Calu3 (cell line): ENCODE results near the gene CSTF3. TPM values are rescaled to one million over a fixed set of nuclear protein-coding genes. Genes with fewer than 3 reads are reported as not detected.
A peak's percentile ranks its signal among the peaks of the same experiment; 100 is the strongest.

Source experiments
- Bru-seq: library from RNA; stranded (reverse); fragments of 400-500 nt; gene quantifications from one replicate; lab custom pipeline; 2021; lab: Mats Ljungman, UMichigan
- BruChase-seq, 2 experiments: library from RNA; stranded (reverse); fragments of 400-500 nt; gene quantifications; one replicate each; lab custom pipeline; 2021; lab: Mats Ljungman, UMichigan
- BruUV-seq: library from RNA; stranded (reverse); fragments of 400-500 nt; replicated peaks from 2 replicates; lab custom pipeline; 2021; lab: Mats Ljungman, UMichigan
- CTCF ChIA-PET: fragments of 300-600 bp; sonication (Branson Sonifier 250); formaldehyde crosslinking; loops from one replicate; lab custom pipeline; 2022; ENCODE audit warnings: antibody characterized with exemption; lab: Charles Lee
- DNase-seq: peaks from one replicate; pipeline ENCODE4 v3.0.0; 2022
- H3K27ac Mint-ChIP-seq: one replicate; pipeline ENCODE4 v1.8.0; 2022; ENCODE audit warnings: mixed read lengths; ENCODE audit not compliant: unreplicated experiment
- H3K27me3 Mint-ChIP-seq: one replicate; pipeline ENCODE4 v1.8.0; 2022; ENCODE audit warnings: mixed read lengths; ENCODE audit not compliant: unreplicated experiment
- H3K36me3 Mint-ChIP-seq: one replicate; pipeline ENCODE4 v1.8.0; 2022; ENCODE audit warnings: mild to moderate bottlenecking, moderate library complexity, mixed read lengths; ENCODE audit not compliant: insufficient read depth, unreplicated experiment
- H3K4me1 Mint-ChIP-seq: one replicate; pipeline ENCODE4 v1.8.0; 2022; ENCODE audit warnings: mild to moderate bottlenecking, low read depth, mixed read lengths; ENCODE audit not compliant: unreplicated experiment
- H3K4me3 Mint-ChIP-seq: one replicate; pipeline ENCODE4 v1.8.0; 2022; ENCODE audit warnings: mild to moderate bottlenecking, low read depth, moderate library complexity, mixed read lengths; ENCODE audit not compliant: unreplicated experiment
- H3K9me3 Mint-ChIP-seq: one replicate; pipeline ENCODE4 v1.8.0; 2022; ENCODE audit warnings: low read depth, mixed read lengths; ENCODE audit not compliant: unreplicated experiment
- CTCF ChIP-seq: fragments of 200-600 bp; IDR thresholded peaks from one replicate; pipeline ENCODE4 v1.8.0; 2022; ENCODE audit warnings: antibody characterized with exemption; ENCODE audit not compliant: unreplicated experiment
- intact Hi-C: fragments of 100-400 bp; cut with micrococcal nuclease; formaldehyde crosslinking; loops from one replicate; pipeline ENCODE4 v1.10.0; 2022; ENCODE audit not compliant: unreplicated experiment
- long read RNA-seq: library from polyadenylated mRNA; stranded (forward); transcript quantifications from one replicate; pipeline ENCODE4 v2.0.0, GENCODE V29; 2022
- total RNA-seq: library from RNA; stranded (reverse); gene quantifications from 2 replicates; pipeline ENCODE4 v1.2.3, GENCODE V29; 2022

Gene CSTF3
- total RNA-seq = 51.1 and 55.9 TPM in 2 replicates
- Bru-seq, nascent RNA = percentile 97 among the genes with signal in this experiment
- percentile 87 among the genes with signal in this experiment for BruChase-seq, experiment 1, labeled RNA remaining after a 6-hour chase
- percentile 93 among the genes with signal in this experiment for BruChase-seq, experiment 2, labeled RNA remaining after a 2-hour chase
- long read RNA-seq, transcript CSTF3-203 (3 exons, 1,132 nt) = minor isoform, 8 of 44 reads
- long read RNA-seq, transcript CSTF3-201 (21 exons, 2,797 nt) = major isoform, 25 of 44 reads
- long read RNA-seq, partial matches to known transcripts = 2 of 44 reads
- long read RNA-seq, other reads (novel, unspliced or antisense) = 7 of 44 reads

DNA sequence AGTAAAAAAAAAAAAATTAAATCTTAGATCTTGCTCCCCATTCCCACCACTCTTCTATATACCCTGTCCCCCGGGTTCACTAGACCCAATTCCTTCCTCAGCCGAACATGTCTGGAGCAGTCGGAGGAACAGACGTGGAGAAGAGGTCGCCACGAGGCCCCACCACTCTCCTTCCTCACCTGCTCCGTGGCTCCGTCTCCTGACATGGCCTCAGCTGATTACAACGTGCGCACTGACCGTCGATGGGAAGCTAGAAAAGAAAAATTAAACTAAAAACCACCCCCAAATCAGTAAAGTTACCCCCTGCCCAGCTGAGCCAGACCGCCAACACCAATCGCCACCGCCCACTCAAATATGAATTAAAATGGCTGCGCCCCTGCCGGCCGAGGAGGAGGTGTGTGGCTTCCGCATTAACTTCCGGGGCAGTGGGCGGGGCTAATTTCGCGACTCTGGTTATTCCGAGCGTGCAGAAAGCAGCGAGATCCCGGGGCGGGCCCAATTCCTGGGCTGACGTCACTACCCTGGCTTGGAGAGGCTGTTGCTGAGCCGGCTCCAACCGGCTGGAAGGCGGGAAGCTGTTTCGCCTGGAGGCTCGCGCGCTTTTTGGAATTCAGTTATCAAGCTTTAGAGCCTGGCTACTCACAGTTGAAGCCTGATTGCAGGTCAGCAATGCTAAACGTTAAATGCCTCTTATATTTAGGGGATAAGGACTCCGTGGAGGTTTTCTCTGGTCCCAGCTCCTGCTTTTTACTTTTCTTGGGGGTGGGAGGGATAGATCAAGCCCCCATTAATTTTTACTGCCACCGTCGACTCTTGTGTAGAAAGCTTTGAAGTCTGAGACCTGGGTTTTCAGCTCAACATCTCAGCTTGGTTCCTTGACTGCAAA, at the start of gene CSTF3:
TSS of gene CSTF3 (minus strand) at position 361 of the 886 bp plus-strand sequence. CDS start at position 206, 155 bp downstream.
- no peaks in the 10 kb centered on the region for H3K9me3 Mint-ChIP-seq
- TSS peak; percentile 97 for BruUV-seq
- H3K27ac Mint-ChIP-seq = peak within 1 kb of the TSS; percentile 95
- intact Hi-C loops = loop anchor here (10.0 kb wide), 1 partner anchor 583 kb away; no protein-coding TSS in a partner anchor
- CTCF ChIA-PET = interaction anchor here (0.6 to 0.7 kb wide), 2 partner anchors 12 to 868 kb away, joined by 3 read pairs; no protein-coding TSS in a partner anchor
- no peaks in the 10 kb centered on the region for H3K27me3 Mint-ChIP-seq
- H3K4me1 Mint-ChIP-seq = peaks cover 28% of the 10 kb centered on the region
- H3K4me3 Mint-ChIP-seq = peak within 1 kb of the TSS; percentile 87
- peaks cover 45% of the 10 kb centered on the region for H3K36me3 Mint-ChIP-seq
- peak; percentile 31 for TF ChIP-seq CTCF
- DNase-seq = peak; percentile 100

GRCh38 chr11:33208150-33208549, 46.9 kb upstream of the CSTF3 start:
- intact Hi-C loops = no loop called here
- no peaks in the 10 kb centered on the region for H3K36me3 Mint-ChIP-seq
- H3K9me3 Mint-ChIP-seq = no peaks in the 10 kb centered on the region
- BruUV-seq = no TSS peak
- no peak overlapping the region for H3K4me3 Mint-ChIP-seq
- H3K27me3 Mint-ChIP-seq = no peaks in the 10 kb centered on the region
- H3K27ac Mint-ChIP-seq = no peak overlapping the region
- DNase-seq = no peak
- CTCF ChIA-PET = no interaction called here
- no peak for TF ChIP-seq CTCF
- peaks cover 10% of the 10 kb centered on the region for H3K4me1 Mint-ChIP-seq

DNA sequence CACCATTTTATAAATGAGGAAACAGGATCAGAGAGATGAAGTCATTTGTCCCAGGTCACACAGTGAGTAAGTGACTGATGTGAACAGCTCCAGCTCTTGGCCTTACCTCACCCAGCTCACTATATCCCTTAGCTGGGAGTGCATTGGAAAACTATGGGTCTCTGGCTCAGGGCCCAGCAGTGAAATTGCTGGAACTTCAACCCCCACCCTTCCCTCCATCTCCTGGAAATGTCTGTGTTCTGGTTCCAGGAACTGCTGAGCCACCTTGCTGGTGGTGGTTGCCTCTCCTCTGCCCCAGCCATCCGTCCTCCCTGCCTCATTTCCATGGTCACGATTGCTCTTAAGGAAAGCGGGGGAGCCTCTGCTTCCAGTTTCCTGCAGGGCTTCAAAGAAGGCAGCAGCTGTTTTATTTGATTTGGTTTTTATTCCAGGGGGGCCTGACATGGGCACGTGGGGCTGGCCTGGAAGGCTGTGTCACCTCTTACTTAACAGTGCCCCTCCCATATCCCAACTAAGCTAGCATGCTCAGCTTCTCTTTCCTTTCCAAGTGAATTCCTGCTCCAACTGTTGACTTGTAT, 46.2 kb upstream of the CSTF3 start:
- intact Hi-C loops = no loop called here
- no peak for DNase-seq
- Mint-ChIP-seq H3K4me1 (peaks cover 10% of the 10 kb centered on the region), H3K27ac (no peak overlapping the region), H3K27me3 (no peaks in the 10 kb centered on the region), H3K4me3 (no peak overlapping the region), H3K9me3 (no peaks in the 10 kb centered on the region), H3K36me3 (no peaks in the 10 kb centered on the region)
- CTCF ChIA-PET = no interaction called here
- TF ChIP-seq CTCF = no peak
- BruUV-seq = no TSS peak
